HG03432 (cell line): Measurements from ENCODE around the gene THSD7A.

Source experiments
- ATAC-seq: cut with Tn5 transposase; IDR thresholded peaks from one replicate; pipeline ENCODE4 v1.9.1; 2021; ENCODE audit warnings: mild to moderate bottlenecking, moderate library complexity; ENCODE audit not compliant: unreplicated experiment

The THSD7A gene

GRCh38 chr7:11831736-11832495 is at the start of gene THSD7A:
THSD7A (minus strand) TSS chr7:11832198; CDS start chr7:11831946, 252 bp downstream.
- ATAC-seq, result peak; percentile 80

- no peak for ATAC-seq
These were observed 49.7 kb upstream of the THSD7A start for GRCh38 chr7:11881680-11882079.

DNA sequence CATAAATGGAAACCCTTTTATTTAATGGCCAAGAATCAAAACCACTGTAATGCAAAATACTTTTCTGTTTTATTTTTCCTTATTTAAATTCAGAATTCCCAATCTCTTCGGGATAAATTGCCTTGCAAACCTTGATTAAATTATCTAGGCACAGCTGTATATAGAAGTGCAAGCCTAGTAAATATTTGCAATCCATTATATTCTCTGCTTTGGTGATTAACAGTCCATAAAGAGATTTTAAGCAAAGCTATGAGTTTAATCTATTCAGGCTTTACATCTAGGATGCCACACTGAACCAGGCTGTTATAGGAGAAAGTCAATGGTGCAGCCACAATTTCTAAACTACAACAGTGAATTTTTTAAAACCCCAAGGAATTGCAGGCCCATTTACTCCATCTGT is 43.6 kb upstream of the THSD7A start:
- ATAC-seq, result no peak

GRCh38 chr7:11865671-11866070 is 33.7 kb upstream of the THSD7A start:
- no peak for ATAC-seq

DNA sequence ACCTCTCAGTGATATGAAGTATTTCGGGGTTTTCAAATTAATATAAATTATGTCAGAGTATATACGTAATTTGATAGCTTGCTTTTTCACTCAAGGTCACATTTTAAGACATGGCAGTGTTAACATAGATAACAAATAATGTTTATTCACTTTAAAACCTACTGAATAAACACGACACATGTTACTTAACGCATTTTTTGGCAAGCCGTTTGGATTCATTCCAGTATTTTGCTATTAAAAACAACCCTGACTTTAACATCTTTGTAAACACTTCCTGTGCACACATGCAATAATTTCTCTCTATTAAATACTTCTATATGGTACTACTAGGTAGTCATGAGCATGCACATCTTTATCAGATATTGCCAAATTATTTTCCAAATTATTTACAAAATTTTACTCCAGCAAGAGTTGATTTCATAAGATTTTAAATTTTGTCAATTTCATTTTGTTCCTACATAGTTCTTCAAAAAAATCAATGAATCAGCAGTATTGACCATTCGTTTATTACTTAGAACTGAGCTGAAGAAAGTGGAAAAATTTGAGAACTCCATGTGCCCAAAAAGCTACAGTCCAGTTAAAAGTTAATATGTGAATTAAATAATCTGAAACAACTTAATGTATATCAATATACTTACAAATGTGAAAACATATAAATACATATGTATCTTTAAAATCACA is 26.8 kb upstream of the THSD7A start:
- no peak for ATAC-seq

GRCh38 chr7:11858026-11858425 is 26.0 kb upstream of the THSD7A start:
- ATAC-seq, result no peak

GRCh38 chr7:11848251-11848650 is 16.3 kb upstream of the THSD7A start:
- ATAC-seq, result no peak

DNA sequence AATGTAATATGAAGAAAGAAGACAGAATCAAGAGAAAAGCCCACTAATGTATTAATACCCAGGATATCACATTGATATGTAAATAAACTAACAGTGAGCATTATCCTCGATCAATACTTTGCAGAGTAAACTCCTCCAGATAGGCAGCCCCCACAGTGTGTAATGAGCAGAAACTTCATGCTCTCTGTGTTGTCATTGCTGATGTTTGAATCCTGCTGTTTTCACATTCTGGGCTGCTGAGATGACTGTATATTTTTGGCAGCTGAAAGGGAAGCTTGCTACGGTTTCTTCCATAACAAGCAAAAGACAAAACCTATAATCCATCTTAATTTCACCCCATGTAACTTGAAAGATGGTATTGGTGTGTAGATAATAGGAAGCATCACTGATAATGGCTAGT is 15.3 kb upstream of the THSD7A start:
- no peak for ATAC-seq

- no peak for ATAC-seq
These were observed 14.5 kb upstream of the THSD7A start for GRCh38 chr7:11846361-11846955.

- ATAC-seq, result peak; percentile 57
These were observed 11.2 kb upstream of the THSD7A start for GRCh38 chr7:11843113-11843765.

GRCh38 chr7:11841657-11842056 is 9.7 kb upstream of the THSD7A start:
- ATAC-seq, result no peak

DNA sequence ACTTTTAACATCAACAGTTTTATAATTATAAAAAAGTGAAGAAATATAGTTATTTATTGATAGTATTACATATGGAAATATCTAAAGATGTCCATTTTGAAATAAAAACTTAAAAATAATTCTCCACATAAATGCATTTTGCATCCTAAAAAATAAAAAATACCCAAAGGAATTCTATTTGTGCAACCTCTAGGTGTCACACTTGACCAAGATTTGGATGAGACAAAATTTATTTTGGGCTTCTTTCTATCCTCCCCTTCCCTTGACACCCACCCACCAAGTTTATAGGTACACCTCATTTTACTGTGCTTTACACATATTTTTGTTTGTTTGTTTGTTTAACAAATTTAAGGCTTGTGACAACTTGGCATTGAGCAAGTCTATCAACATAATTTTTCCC is 3.3 kb upstream of the THSD7A start:
- ATAC-seq, result no peak

DNA sequence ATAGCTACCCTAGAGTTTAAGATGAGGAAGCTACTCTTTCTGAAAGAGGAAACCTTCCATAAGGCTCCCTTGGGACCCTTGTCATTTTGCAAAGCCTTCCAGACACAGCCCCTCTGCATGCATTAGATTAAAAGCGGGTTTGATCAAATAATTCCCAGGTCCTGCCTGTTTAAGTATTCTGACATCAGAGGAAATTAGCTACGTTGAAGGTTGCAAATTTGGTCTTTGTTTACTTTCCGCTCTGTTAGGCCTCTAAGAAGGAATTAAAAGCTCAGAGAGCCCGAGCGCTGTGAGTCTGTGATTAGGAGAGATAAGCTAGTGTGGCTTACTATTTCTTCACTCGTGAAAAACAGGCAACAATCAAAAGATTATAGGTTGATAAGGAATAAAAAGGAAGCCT is 1.4 kb upstream of the THSD7A start:
- no peak for ATAC-seq

DNA sequence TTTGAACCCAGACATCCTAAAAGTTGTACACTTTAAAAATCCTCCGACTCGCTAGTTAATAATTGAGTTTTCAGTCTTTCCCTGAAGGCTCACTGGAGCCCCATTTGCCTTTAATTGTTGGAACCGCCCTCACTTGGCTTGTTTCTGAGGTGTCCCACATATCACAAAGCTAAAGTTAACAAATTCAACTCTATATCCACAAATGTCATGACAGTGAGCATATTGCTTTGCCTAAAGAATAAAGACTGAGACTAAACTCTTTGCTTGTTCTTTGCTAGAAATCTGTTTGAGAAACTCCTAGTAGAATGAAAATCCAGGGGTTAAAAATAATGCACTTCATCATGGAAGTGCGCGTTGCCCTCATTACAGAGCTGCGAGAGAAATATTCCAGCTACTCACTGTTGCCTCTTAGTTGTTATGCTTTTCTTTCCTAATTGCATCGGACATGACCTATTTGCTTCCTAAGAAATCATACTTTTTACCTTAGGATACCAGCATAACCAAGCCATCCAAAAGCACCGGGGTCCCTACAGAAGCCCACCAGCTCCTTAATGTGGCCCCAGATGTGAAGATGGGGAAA is 752 bp downstream of the THSD7A start:
- peak; percentile 16 for ATAC-seq

GRCh38 chr7:11830582-11831155 is 1.3 kb downstream of the THSD7A start:
- no peak for ATAC-seq

GRCh38 chr7:11829954-11830353 is 2.0 kb downstream of the THSD7A start:
- no peak for ATAC-seq

DNA sequence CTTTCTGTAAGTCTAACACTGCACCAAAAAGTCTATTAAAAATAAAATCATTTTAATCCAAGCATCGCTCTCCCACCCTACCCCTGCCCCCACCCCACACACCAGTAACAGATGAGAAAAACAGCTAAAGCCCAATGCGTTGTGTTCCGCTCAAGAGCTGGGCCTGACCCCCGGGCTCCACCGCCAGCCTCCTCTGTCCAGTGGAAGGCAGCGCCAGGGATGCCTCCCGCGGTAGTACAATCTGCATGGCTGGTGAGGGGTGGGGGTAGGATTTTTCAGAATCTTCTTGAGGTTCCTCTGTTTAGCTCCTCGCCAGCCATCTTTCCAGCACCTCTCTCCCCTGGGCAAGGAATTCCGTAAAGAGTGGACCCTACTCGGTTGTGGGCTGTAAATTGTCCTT is 12.1 kb downstream of the THSD7A start:
- no peak for ATAC-seq

GRCh38 chr7:11819271-11819670 is 12.7 kb downstream of the THSD7A start:
- no peak for ATAC-seq

DNA sequence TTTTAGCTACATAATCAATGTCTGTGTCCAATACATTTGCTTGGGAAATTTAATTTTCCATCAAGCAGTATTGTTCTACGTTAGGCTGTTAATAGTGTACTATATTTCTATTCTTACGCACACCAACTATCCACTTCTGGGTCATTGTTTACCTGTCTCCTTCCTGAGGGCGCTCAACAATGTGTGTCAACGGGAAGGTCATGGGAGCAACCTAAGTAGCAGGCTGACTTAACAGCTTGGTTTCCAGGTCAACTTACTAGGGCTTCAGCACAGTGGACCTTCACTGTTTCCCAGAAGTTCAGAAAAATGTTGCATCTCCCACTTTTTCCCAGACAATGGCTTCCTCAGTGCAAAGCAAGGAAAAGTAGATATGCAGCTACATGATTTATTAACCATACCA is 13.7 kb downstream of the THSD7A start:
- ATAC-seq, result no peak

GRCh38 chr7:11817111-11817740 is 14.8 kb downstream of the THSD7A start:
- no peak for ATAC-seq
